Ishikawa (cell line): ENCODE results near the gene THADA.

ENCODE experiments used
- CEBPB ChIP-seq: IDR thresholded peaks from 2 replicates; pipeline ENCODE4 v1.6.1; 2012
- EGR1 ChIP-seq: IDR thresholded peaks from 2 replicates; pipeline ENCODE4 v1.6.1; 2012
- EP300 ChIP-seq: IDR thresholded peaks from 2 replicates; pipeline ENCODE4 v1.6.1; 2012; ENCODE audit warnings: borderline replicate concordance
- RAD21 ChIP-seq: IDR thresholded peaks from 2 replicates; pipeline ENCODE4 v1.6.1; 2012; ENCODE audit warnings: low read depth
- TAF1 ChIP-seq: IDR thresholded peaks from 2 replicates; pipeline ENCODE4 v1.6.1; 2012; ENCODE audit warnings: low read depth, mild to moderate bottlenecking
- TCF12 ChIP-seq: IDR thresholded peaks from 2 replicates; pipeline ENCODE4 v1.6.1; 2012; ENCODE audit warnings: low read depth
- YY1 ChIP-seq: IDR thresholded peaks from 2 replicates; pipeline ENCODE4 v1.6.1; 2012; ENCODE audit warnings: low read depth
- ZBTB7A ChIP-seq: IDR thresholded peaks from 2 replicates; pipeline ENCODE4 v1.6.1; 2012; ENCODE audit warnings: low read depth
- TF ChIP-seq, protein P1 (sequence below): IDR thresholded peaks from 2 replicates; pipeline ENCODE4 v1.6.1; 2012; ENCODE audit warnings: low read depth, mild to moderate bottlenecking
- TF ChIP-seq, protein P2 (sequence below): IDR thresholded peaks from 2 replicates; pipeline ENCODE4 v1.6.1; 2012

- TF ChIP-seq EP300 = no peak
- no peak for TF ChIP-seq CEBPB
- no peak for TF ChIP-seq TAF1
- no peak for TF ChIP-seq YY1
- TF ChIP-seq, protein P1, sequence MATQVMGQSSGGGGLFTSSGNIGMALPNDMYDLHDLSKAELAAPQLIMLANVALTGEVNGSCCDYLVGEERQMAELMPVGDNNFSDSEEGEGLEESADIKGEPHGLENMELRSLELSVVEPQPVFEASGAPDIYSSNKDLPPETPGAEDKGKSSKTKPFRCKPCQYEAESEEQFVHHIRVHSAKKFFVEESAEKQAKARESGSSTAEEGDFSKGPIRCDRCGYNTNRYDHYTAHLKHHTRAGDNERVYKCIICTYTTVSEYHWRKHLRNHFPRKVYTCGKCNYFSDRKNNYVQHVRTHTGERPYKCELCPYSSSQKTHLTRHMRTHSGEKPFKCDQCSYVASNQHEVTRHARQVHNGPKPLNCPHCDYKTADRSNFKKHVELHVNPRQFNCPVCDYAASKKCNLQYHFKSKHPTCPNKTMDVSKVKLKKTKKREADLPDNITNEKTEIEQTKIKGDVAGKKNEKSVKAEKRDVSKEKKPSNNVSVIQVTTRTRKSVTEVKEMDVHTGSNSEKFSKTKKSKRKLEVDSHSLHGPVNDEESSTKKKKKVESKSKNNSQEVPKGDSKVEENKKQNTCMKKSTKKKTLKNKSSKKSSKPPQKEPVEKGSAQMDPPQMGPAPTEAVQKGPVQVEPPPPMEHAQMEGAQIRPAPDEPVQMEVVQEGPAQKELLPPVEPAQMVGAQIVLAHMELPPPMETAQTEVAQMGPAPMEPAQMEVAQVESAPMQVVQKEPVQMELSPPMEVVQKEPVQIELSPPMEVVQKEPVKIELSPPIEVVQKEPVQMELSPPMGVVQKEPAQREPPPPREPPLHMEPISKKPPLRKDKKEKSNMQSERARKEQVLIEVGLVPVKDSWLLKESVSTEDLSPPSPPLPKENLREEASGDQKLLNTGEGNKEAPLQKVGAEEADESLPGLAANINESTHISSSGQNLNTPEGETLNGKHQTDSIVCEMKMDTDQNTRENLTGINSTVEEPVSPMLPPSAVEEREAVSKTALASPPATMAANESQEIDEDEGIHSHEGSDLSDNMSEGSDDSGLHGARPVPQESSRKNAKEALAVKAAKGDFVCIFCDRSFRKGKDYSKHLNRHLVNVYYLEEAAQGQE = no peak
- TF ChIP-seq ZBTB7A = no peak
- no peak for TF ChIP-seq EGR1
- TF ChIP-seq TCF12 = no peak
- TF ChIP-seq, protein P2, sequence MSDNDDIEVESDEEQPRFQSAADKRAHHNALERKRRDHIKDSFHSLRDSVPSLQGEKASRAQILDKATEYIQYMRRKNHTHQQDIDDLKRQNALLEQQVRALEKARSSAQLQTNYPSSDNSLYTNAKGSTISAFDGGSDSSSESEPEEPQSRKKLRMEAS = no peak
- TF ChIP-seq RAD21 = no peak
Measured at GRCh38 chr2:43526994-43527393, 68.8 kb downstream of the THADA start.
